Activated CD8-positive, alpha-beta memory T cell treated with anti-CD3 and anti-CD28 coated beads for 4 hours (primary cell): ENCODE data around the gene EPS8.
"Not testable (repeated sequence)": the region's sequence is repeated elsewhere in the genome, so short reads cannot be mapped to it uniquely, and the experiment has no call there.

Source experiments
- DNase-seq, 2 donors: peaks; one replicate each; pipeline ENCODE4 v3.0.0-alpha.2; 2020; ENCODE audit warnings: low read depth in 2 of 2

EPS8 gene

DNA sequence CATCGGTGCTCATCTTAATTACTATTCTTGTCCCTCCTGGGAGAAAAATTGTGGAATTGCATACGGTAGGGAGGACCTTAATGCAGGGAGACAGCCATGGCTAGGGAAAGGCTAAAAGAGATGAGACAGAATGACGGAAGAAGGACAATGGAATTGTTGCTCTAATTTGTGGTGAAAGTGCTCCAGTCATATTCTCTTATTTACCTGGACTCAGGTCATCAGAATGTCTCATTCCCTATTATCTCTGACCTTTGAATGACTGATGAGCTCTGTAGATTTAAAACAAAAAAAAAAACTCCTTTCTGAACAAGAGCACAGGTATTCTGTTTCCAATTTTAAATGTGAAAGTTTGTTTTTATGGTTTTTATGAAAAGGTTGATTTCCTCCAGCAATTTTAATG lies 8.6 kb upstream of the EPS8 start:
- DNase-seq, result no peak

- no peak for DNase-seq
These were observed 7.4 kb upstream of the EPS8 start for GRCh38 chr12:15796493-15797141.

- no peak for DNase-seq
These were observed 5.6 kb upstream of the EPS8 start for GRCh38 chr12:15794836-15795235.

- DNase-seq, result no peak
These were observed 5.0 kb upstream of the EPS8 start for GRCh38 chr12:15794196-15794595.

- DNase-seq, result no peak
These were observed 662 bp downstream of the EPS8 start for GRCh38 chr12:15788233-15789219.

GRCh38 chr12:15787778-15788177 lies 1.4 kb downstream of the EPS8 start:
- DNase-seq, result no peak

- DNase-seq, result no peak
These were observed 2.4 kb downstream of the EPS8 start for GRCh38 chr12:15786772-15787171.

GRCh38 chr12:15783288-15783687 lies 5.9 kb downstream of the EPS8 start:
- DNase-seq, result no peak

DNA sequence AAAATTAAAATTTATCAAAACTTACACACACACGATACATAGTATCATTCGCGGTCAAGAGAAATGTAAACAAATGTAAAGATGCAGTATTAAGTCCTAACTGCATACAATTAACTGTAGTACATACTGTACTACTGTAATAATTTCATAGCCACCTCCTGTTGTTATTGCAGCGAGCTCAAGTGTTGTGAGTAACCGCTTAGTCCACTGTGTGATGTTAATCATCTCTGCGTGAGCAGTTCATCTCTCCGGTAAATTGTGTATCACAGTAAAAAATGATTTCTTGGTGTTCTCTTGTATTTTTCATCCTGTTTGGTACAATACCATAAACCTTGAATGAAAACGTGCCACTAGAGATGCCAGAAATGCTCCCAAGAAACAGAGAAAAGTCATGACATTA lies 6.5 kb downstream of the EPS8 start:
- DNase-seq, result no peak

DNA sequence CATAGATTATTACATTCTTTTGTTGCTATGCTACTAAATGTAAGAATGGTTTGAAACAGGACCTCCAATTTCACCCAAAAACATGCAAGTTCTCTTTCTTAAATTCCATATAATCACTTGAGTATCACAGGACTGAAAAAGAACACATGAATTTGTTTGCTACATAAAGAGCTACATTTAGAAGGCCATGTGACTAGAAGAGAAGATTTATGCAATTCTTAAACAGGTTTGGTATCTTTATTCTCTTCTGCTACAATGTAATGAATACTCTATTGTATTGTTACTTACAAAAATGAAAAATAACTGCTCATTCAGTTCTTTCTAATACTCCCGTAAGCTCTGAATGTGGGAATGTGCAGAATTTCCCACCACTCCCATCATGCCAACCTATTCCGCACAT lies 9.3 kb downstream of the EPS8 start:
- no peak for DNase-seq

- no peak for DNase-seq
These were observed 11.1 kb downstream of the EPS8 start for GRCh38 chr12:15778126-15778525.

DNA sequence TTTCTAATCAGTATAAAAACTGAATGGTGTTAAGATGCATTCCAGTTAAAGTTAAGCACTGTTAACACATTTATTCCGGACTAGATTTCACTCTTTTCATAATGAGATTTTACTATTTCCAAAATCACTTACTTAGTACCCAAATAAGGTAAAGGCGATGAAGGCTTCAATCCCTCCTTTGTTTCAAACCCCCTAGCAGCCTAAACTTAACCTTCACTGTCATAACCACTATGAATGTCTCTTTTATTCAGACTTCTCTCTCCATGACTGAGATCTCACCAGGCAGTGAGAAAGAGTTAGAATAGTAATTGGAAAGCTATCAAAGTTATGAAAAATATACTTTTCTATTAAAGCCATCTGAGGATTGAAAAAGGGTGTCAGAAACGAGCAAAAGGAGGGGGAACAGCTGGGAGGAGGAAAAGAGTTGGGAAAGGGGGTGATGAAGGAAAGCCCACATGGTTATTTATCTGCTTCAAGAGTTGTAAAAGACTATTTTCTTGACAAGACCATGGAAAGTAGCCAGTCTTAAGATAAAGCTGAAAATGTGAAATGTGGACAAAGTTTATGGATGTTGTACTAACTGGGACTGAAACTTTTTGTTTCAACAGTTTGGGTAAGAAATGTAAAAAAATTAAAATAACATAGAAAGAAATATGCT lies 11.7 kb downstream of the EPS8 start:
- DNase-seq, result no peak

DNA sequence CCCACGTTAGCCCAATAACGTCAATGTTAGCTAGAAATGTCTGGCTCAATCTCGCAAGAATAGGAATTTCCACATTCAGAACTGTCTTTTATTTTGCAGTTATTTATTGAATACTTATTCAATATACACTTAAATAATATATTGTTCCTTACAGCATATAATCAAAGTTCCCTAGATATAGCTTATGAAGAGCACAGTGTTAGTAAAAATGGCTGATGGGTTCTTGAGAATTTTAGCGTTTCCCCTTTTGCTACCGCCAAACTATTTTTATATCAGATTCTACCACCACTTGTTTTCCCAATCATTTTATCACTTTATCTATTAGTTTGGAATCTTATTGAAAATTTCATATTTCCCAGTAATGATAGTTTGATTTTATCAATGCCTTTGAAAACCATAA lies 12.7 kb downstream of the EPS8 start:
- DNase-seq, result no peak

DNA sequence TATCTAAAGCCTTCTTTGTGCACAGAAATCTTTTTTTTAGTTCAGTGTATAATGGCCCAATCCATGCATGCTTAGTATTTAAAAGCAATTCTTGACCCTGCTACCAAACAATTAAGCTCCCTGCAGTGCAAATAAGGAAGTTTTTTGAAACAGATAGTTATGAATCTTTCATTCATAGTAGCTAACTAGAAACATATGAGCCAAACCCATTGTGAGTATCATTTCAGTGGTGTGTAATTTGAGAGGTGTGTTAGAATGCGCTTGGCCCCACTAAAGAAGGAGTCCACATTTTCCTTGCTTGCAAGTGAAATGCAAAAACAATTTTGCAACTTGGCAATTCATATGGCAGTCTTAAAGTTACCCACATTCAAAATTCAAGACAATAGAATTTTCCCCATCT lies 14.4 kb downstream of the EPS8 start:
- DNase-seq, result no peak

GRCh38 chr12:15772405-15773018 lies 16.7 kb downstream of the EPS8 start:
- no peak for DNase-seq

GRCh38 chr12:15770581-15770980 lies 18.6 kb downstream of the EPS8 start:
- DNase-seq, result no peak

DNA sequence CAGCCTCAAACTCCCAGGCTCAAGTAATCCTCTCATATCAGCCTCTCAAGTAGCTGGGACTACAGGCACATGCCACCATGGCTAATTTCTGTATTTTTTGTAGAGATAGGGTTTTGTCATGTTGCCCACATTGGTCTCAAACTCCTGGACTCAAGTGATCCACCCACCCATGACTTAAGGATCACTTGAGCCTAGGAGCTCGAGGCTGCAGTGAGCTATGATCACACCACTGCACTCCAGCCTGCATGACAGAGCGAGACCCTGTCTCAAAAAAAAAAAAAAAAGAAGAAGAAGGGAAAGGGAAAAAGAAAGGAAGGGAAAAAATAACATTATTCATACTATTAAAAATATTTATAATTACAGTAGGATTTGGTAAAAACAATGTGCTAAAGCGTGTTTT lies 19.2 kb downstream of the EPS8 start:
- DNase-seq, result no peak

DNA sequence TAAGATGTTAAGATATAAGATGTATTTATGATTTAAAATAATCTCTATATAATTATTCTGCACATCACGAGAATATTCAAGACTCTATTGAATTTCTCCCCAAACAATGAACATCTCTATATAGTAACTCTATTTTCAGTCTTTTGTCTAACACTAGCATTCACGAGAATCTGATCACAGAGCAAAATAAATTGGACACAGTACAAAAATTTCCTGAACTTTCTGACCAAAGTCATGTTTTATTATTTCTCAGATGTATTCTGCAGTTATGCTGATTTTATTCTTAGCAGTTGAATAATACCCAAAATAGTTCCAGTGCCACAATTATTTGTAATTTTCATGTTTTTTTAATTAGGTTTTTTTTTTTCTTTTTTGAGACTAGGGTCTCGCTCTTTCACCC lies 19.6 kb downstream of the EPS8 start:
- DNase-seq, result no peak

DNA sequence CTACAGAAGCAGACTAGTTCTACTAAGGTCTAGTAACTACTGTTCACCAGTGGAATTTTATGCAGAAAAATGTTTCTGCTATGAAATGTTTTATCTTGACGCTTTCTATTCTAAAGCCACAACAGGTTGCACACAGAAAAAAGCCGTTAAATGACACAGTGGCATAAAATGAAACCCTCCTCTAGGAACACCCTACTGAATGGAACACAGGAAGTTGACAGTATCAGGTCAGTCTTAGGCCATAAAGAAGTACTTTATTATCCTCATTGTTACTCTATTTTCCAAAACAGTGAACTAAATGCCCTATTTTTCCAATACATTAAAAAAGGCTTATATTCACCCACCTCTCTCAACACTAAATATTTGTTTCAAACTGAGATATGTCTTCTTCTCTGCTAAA lies 21.9 kb downstream of the EPS8 start:
- no peak for DNase-seq

GRCh38 chr12:15763328-15763727 lies 25.9 kb downstream of the EPS8 start:
- DNase-seq, result no peak

DNA sequence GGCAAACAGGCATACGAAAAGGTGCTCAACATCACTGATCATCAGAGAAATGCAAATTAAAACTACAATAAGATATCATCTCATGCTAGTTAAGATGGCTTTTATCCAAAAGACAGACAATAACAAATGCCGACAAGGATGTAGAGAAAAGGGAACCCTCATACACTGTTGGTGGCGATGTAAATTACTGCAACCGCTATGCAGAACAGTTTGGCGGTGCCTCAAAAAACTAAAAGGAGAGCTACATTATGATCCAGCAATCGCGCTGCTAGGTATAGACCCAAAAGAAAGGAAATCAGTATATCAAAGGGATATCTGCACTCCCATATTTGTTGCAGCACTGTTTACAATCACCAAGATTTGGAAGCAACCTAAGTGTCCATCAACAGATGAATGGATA lies 27.0 kb downstream of the EPS8 start:
- not testable (repeated sequence) for DNase-seq

DNA sequence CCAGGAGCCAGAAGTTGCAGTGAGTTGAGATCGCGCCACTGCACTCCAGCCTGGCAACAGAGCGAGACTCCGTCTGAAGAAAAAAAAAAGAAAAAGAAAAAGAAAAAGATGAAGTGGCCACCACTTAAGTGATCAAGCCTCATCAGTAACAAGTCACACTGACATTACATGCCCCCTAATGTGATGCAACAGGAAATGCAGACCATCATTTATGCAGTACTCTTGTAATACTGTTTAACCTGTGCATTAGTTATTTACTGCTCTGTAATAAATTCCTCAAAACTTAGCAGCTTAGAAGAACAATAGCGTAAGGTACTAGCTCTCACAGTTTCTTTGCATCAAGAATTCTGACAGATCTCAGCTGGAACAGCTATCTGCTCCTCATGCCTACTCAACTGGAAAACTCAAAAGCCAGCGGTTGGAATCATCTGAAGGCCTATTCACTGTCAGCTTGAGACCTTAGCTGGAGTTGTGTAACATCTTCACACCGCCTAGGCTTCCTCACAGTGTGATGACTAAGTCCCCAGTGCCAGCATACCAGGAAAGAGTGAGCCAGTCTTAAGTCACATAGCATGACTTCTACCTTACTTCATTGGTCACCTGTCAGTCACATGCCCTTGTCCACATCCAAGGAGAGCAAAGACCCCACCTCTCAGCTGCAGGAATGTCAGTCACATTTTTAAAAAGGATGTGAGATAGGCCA lies 31.5 kb downstream of the EPS8 start:
- no peak for DNase-seq
